A549 (cell line): Measurements from ENCODE around the gene DCLK1. TPM values are rescaled to one million over a fixed set of nuclear protein-coding genes. Genes with fewer than 3 reads are reported as not detected.

Experiments
- ATAC-seq, 2 experiments: fragments of 200-7000 bp in 1 of 2; fragments of >200 bp in 1 of 2; cut with Nextera tagmentation in 1 of 2; cut with Tn5 transposase in 1 of 2; 3 replicates each; pipeline versions ENCODE4 v1.8.0 to v1.9.1; 2018 to 2020; ENCODE audit warnings: mild to moderate bottlenecking in 1 of 2, moderate library complexity in 1 of 2
- CTCF ChIA-PET: fragments of 300-600 bp; sonication (Branson Sonifier 250); formaldehyde crosslinking; extraction: SDS; loops from one replicate; lab custom pipeline; 2021; ENCODE audit warnings: antibody characterized with exemption, inconsistent platforms; lab: Yijun Ruan, JAX
- POLR2A ChIA-PET: fragments of 350-600 bp; formaldehyde crosslinking; extraction: SDS; loops from one replicate; lab custom pipeline; 2021; ENCODE audit warnings: antibody characterized with exemption, inconsistent platforms; lab: Yijun Ruan, JAX
- DNase-seq, 2 experiments: peaks; one replicate each; pipeline versions ENCODE4 v3.0.0 to v3.0.0-alpha.2; 2011 to 2016; ENCODE audit warnings: low read depth in 1 of 2, low spot score in 1 of 2
- FAIRE-seq: peaks from 2 replicates; lab custom pipeline; 2011; peaks lifted over from hg19 to GRCh38; lab: Jason Lieb, UNC
- H3K27ac ChIP-seq, 2 experiments: fragments of >200 bp; sonication (Bioruptor Twin); formaldehyde crosslinking; 3 replicates each; pipeline ENCODE4 v1.5.1; 2016 to 2017
- H3K4me1 ChIP-seq: fragments of >200 bp; sonication (Bioruptor Twin); formaldehyde crosslinking; 3 replicates; pipeline ENCODE4 v1.6.1; 2016
- H3K4me2 ChIP-seq: fragments of >200 bp; sonication (Bioruptor Twin); formaldehyde crosslinking; 3 replicates; pipeline ENCODE4 v1.6.1; 2016
- H3K4me3 ChIP-seq: fragments of >200 bp; sonication (Bioruptor Twin); formaldehyde crosslinking; 3 replicates; pipeline ENCODE4 v1.5.1; 2016
- H3K9me3 ChIP-seq: fragments of >200 bp; sonication (Bioruptor Twin); formaldehyde crosslinking; 3 replicates; pipeline ENCODE4 v1.6.1; 2016
- CBX2 ChIP-seq: fragments of 200-600 bp; sonication (generic); IDR thresholded peaks from 2 replicates; pipeline ENCODE4 v1.6.1; 2016; ENCODE audit warnings: low read depth, mild to moderate bottlenecking, borderline replicate concordance
- CHD2 ChIP-seq: fragments of 150-350 bp; IDR thresholded peaks from 2 replicates; pipeline ENCODE4 v1.6.1; 2014; ENCODE audit warnings: low read length; ENCODE audit not compliant: partially characterized antibody
- CTCF ChIP-seq: fragments of >200 bp; sonication (Bioruptor Twin); formaldehyde crosslinking; IDR thresholded peaks from 3 replicates; pipeline ENCODE4 v1.5.1; 2016
- MAFK ChIP-seq: fragments of 450-650 bp; IDR thresholded peaks from 2 replicates; pipeline ENCODE4 v1.6.1; 2014; ENCODE audit not compliant: partially characterized antibody
- REST ChIP-seq: fragments of 200-600 bp; sonication (generic); IDR thresholded peaks from 2 replicates; pipeline ENCODE4 v1.6.1; 2016; ENCODE audit warnings: antibody characterized with exemption, mild to moderate bottlenecking, moderate library complexity
- TFCP2L1 ChIP-seq: fragments of 250-450 bp; sonication (Bioruptor Pico); IDR thresholded peaks from 2 replicates; pipeline ENCODE4 v1.5.0; 2021; ENCODE audit warnings: mild to moderate bottlenecking
- TP53 ChIP-seq: fragments of 250-450 bp; sonication (Bioruptor Pico); IDR thresholded peaks from 2 replicates; pipeline ENCODE4 v1.5.0; 2021; ENCODE audit warnings: mild to moderate bottlenecking, moderate library complexity
- USF2 ChIP-seq: fragments of 450-650 bp; IDR thresholded peaks from 2 replicates; pipeline ENCODE4 v1.6.1; 2014; ENCODE audit warnings: antibody characterized with exemption
- WGBS: methylation state at CpG from one replicate; pipeline ENCODE4 v1.1.6; 2017; ENCODE audit errors: missing lambda C conversion rate; 5-methylcytosine and 5-hydroxymethylcytosine counted together
- polyA plus RNA-seq, 4 experiments: library from polyadenylated mRNA; depleted of rRNA in 3 of 4; stranded (reverse); fragments of >200 nt; fragmentation: RNase III in 1 of 4; extraction: RNeasy Plus Mini Kit Qiagen cat#74134 plus additional on column Dnase treatment in 1 of 4; gene quantifications; 2 replicates in 3 of 4; 3 replicates in 1 of 4; pipeline ENCODE4 v1.2.3, GENCODE V29; 2011 to 2017

The DCLK1 gene
- polyA plus RNA-seq, 2 of the 4 experiments (the other 2 are of a cell fraction) = 0.13 to 0.21 TPM

- no peak overlapping the region for H3K4me2 ChIP-seq
- DNase-seq = no peak
- H3K9me3 ChIP-seq = no peaks in the 10 kb centered on the region
- no peak overlapping the region for H3K4me3 ChIP-seq
- CTCF ChIA-PET = no interaction called here
- TF ChIP-seq MAFK (no peak), USF2 (no peak), TP53 (no peak)
- TF ChIP-seq, all 56 proteins: peak for 0
- no peaks in the 10 kb centered on the region for H3K4me1 ChIP-seq
- ATAC-seq (no peak), FAIRE-seq (no peak)
- H3K27ac ChIP-seq = no peak overlapping the region
- POLR2A ChIA-PET = no interaction called here
- WGBS = 7% methylated on average over 6 of the region's 6 CpGs
These were observed 102.7 kb downstream of the DCLK1 start for GRCh38 chr13:36028359-36029025.

GRCh38 chr13:36026531-36026930 is 104.7 kb downstream of the DCLK1 start:
- POLR2A ChIA-PET = no interaction called here
- WGBS = 2% methylated on average over 2 of the region's 2 CpGs
- ATAC-seq = no peak
- DNase-seq = no peak
- Histone ChIP-seq H3K4me1 (no peaks in the 10 kb centered on the region), H3K4me2 (no peak overlapping the region), H3K4me3 (no peak overlapping the region), H3K9me3 (no peaks in the 10 kb centered on the region)
- no peak for FAIRE-seq
- TF ChIP-seq CTCF (no peak), CBX2 (no peak), CHD2 (no peak), USF2 (no peak)
- TF ChIP-seq, all 56 proteins: peak for 0
- CTCF ChIA-PET = no interaction called here
- H3K27ac ChIP-seq = no peak overlapping the region

GRCh38 chr13:36014763-36015162 is 116.4 kb downstream of the DCLK1 start:
- WGBS = 11% methylated on average over 3 of the region's 3 CpGs
- CTCF ChIA-PET = no interaction called here

GRCh38 chr13:36006894-36007675 is 124.1 kb downstream of the DCLK1 start:
- no peak overlapping the region for H3K4me3 ChIP-seq
- FAIRE-seq (no peak), ATAC-seq (no peak)
- CTCF ChIA-PET = no interaction called here
- no peak for TF ChIP-seq REST
- TF ChIP-seq, all 56 proteins: peak for 0
- no peak overlapping the region for H3K27ac ChIP-seq
- no peak for DNase-seq
- POLR2A ChIA-PET = no interaction called here
- no peak overlapping the region for H3K4me2 ChIP-seq
- H3K4me1 ChIP-seq = no peaks in the 10 kb centered on the region
- H3K9me3 ChIP-seq = no peaks in the 10 kb centered on the region
- 18% methylated on average over 5 of the region's 5 CpGs for WGBS

More at GRCh38 chr13:36014763-36015162, 116.4 kb downstream of the DCLK1 start:
- no peak overlapping the region for H3K4me2 ChIP-seq
- no peak for FAIRE-seq
- TF ChIP-seq TFCP2L1 (CRISPR knock-in tag) = no peak
- no peak for TF ChIP-seq USF2
- no peak for TF ChIP-seq MAFK
- H3K27ac ChIP-seq = no peak overlapping the region
- H3K4me1 ChIP-seq = no peaks in the 10 kb centered on the region
- ATAC-seq = no peak
- no peak for DNase-seq
- H3K9me3 ChIP-seq = peaks cover under 1% of the 10 kb centered on the region; the same call in 1 of the 3 replicates
- no peak overlapping the region for H3K4me3 ChIP-seq
- POLR2A ChIA-PET = no interaction called here
